ENCODE data around the gene SERGEF. TPM values are rescaled to one million over a fixed set of nuclear protein-coding genes. Genes with fewer than 3 reads are reported as not detected.

SERGEF gene
- total RNA-seq, 1 donor from 2014 or later, result 15.4 TPM

DNA sequence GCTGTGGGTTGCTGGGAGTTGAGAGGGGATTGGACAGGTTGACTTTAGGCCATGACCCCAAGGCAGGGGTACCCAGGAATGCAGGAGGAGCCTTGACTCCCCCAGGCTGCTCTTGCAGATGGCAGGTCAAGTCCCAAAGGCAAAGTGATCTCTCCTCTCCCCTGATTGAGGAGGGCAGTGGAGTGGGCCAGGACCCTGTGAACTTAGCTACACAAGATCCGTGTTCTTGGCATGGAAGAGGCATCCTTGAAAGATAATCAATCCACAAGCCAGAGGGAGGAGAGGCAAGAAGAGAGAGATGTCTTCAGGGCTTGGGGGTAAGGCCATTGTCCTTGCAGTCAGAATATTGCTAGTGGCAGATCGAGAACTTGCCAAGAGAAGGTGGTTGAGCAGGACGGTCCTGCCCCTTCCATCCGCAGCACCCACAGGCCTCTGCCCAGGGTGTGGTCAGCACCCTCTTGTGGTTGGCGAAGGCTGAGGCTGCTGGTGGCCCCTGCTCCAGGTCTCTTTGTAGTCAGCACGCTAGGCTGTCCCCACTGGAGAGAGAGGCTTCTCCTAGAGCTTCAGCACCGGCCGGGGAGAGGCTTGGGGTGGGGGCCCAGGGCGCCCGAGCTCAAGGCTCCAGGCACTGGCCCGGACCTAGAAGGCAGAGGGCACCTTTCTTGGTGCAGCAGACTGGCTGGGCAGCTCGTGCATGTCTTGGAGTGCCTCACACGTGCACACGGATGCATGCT lies 232.8 kb downstream of the SERGEF start:
- intact Hi-C loops (cut with micrococcal nuclease), result no loop called here
- no peak for ATAC-seq
- DNase-seq, result no peak

DNA sequence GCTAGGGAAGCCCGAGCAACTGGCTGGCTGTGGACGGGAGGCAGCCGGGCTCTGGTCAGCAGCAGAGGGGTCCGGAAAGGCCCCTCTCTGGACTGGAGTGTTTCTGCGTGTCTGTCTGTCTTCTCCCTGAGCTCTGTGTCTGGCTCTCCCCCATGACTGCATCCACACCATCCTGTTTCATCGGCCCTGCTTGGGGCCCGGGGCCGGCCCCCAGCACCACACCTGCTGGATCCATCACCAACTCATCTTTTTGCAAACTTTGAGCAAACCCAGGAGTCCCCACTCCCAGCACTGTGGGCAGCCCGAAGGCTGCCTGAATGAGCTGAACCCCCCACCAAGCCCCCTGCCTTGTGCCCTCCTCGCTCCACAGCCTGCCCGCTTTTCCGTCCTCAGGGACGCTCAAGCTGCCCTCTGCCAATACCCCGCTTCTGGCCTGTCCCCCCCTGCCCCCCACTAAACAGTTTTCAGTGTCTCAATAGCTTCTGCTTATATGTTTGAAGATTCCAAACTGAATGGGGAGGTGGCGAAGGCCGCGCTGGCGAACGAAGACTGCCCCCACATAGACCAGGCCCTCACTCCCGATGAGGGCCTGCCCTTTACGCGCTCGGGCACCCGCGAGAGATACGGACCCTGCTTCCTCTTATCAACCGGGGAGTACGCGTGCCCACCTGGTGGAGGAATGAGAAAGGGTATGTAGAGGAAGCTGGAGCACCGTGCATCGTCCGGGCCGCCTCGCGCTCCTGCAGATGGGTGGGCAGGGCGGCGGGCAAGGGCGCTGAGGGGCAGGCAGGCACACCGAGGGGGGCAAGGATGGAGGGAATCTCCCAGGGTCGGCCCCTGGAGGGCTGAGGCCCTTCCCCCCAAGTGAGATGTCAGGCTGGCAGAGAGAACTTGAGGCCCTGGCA lies 233.6 kb downstream of the SERGEF start:
- DNase-seq (no peak), ATAC-seq (no peak)
- intact Hi-C loops (cut with micrococcal nuclease), result no loop called here

DNA sequence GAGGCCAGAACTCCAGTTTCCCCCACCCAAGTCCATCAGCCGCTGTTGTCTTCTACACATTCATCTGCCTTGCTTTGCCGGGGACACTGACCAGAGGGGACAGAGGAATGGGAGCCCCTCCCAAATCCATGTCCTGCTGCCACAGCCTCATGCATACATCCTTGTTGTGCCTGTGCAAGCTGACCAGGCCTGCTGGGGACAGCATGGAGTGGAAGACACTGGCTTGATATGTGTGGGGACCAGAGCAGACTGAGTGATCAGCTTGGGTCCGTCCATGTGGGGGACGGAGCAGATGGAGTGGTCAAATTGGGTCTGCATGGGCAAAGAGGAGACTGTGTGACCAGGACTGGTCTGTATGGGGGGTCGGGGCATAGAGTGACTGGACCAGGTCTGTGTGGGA lies 234.5 kb downstream of the SERGEF start:
- ATAC-seq (no peak), DNase-seq (no peak)
- intact Hi-C loops (cut with micrococcal nuclease), result no loop called here

DNA sequence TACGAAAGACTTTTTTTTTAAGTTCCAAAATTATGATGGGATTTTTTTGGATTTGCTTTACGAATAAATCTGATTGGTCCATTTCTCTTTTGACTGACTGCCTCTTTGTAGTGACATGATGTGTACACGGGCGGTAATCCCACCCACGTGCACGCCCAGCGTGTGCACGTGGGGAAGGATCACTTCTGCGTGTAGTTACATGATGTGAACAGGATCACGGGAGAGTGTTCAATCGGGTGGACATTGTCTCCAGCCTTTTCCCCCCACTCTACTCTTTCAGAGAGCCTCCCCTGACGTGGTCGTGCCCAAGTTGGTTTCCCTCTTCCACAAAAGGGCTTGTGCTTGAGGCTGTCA lies 235.1 kb downstream of the SERGEF start:
- ATAC-seq (no peak), DNase-seq (no peak)
- intact Hi-C loops (cut with micrococcal nuclease), result no loop called here

DNA sequence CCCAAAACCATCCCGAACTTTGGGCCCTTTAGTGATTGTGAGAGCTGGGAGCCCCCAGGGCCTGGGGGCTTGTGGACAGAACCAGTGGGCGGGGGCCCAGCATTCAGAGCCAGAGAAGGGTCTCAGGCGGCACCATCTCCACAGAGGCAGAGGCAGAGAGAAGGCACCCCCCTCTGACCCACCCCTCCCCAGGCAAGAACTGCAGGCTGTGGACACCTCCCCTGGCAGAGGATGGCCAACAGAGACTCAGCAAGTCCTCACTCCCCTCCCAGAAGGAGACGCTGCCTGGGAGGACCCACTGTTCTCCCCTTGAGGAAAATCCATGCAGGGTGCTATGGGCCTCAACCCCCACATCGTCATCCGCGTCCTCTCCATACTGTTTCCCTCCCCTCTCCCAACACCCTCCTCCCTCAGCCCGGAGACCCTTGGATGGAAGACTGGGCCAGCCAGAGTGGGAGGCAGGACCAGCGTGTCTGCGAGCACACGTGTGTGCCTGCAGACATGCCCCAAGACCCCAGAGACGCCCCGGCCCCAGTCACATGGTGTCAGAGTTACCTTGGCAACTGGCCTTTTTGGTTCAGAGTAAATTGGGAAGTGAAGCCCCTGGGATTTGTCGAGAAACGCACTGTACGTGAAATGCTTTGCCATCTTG lies 235.6 kb downstream of the SERGEF start:
- no peak for ATAC-seq
- no peak for DNase-seq
- intact Hi-C loops (cut with micrococcal nuclease), result no loop called here

DNA sequence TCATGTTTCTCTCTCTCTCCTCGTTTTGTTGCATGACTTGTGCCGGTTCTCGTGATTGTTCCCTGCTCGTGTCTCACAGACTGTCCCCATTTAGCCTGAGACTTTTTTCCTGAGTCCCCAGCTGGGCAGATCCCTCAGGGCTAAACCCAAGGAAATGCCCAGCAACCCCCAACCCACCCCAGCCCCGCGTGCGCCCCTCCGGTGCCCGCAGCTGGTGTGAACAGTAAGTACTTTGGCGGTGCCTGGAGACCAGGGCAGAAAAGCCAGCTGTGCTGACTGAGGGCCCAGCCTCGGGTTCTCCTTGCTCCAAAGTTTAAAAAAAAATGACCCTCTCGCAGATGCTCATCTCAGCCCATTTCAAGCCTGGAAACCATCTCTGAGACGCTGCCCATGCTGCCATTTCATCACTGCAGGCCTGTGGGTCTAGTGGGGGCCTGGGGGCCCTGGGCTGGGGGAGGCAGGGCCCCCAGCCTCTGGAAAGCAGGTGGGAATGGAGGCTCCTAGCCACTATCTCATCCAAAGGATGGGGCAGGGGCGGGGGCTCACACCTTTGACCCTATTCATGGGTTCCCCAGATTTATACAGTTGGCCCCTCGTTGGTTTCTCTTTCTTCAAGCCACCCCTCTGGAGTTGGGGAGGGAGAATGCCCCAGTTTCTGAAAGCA lies 236.5 kb downstream of the SERGEF start:
- DNase-seq, result no peak
- intact Hi-C loops (cut with micrococcal nuclease), result no loop called here
- no peak for ATAC-seq

DNA sequence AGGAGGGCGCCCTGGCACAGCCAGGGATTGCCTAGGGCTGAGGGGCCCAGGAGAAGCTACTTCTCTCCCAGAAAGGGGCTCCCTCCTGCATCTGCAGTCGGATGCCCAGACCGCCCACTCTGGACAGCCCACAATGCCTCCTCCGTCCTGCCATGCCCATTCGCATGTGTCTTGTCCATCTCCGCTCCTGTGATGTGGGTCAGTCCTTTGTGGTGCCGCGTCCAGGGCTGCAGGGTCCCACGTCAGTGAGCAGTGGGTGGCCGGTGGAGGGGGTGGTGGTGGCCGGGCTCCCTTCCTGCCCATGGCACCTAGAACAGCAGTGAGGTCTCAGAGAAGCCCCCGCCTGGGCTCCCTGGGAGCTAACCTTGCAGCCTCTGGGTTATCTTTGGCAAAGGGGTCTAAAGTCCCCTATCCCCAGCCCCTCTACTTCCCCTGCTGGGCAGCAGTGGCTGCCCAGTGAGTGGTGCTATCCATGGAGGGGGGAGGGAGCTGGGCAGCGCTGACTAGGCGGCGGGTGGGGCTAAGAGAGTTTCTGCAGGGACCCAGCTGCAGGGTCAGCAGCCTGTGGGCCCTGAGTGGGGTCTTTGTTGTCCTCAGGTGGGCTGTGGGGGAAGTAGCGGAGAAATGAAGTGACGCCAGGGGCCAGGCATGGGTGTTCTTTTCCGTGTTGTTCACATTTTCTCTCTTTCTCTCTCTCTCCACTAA lies 237.2 kb downstream of the SERGEF start:
- intact Hi-C loops (cut with micrococcal nuclease), result no loop called here
- ATAC-seq (no peak), DNase-seq (no peak)

DNA sequence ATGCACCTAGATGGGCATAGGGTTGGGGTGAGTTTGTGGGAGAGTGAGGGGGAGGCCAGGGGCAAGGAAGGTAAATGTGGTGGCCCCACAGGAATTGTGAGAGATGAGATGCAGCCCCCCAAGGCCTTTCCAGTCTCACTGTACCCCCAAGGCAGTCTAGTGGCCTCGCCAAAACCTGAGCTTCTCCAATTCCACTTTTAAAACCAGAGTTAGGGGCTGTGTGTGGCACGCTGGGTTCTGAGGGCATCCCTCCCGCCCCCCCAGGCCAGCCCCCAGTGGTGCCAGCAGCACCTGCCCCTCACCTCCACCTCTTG lies 237.9 kb downstream of the SERGEF start:
- ATAC-seq (no peak), DNase-seq (no peak)
- intact Hi-C loops (cut with micrococcal nuclease), result no loop called here

DNA sequence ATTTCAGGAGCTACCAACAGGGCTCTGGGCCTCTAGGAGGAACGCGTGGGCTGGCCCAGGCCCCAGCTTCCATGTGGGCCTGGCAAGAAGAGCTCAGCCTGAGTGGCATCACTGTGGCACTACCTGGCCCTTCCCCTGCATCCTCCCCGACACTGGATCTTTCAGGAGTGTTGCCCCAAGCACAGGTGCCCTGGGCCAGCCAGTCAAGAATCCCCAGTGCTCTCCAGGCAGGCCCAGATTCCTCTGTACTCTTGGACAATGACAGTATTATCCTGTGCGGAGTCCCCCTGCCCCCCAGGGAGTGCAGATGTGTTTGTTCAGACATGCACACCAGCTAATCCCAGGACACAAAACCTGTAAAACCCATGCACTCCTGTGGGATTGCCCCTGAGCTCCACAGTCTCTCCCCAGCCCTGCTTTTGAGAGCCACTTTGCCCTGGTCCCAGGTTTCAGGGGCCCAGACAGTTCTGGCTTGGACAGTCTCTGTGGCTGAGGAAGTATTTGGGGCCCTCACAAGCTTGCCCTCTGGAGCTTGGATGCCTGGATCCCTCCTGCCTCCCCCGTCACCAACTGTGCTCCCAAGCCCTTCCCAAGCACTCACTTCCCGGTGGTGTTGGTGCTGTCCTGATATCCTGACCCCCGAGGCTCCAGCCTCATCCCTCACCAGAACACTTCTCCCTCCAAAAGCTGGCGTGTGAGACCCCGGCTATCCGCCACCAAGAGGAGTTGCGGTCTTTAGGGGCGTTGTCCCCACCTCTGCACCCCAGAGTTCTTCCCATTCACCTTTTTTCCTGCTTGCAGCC lies 238.4 kb downstream of the SERGEF start:
- intact Hi-C loops (cut with micrococcal nuclease), result no loop called here
- DNase-seq (no peak), ATAC-seq (no peak)

DNA sequence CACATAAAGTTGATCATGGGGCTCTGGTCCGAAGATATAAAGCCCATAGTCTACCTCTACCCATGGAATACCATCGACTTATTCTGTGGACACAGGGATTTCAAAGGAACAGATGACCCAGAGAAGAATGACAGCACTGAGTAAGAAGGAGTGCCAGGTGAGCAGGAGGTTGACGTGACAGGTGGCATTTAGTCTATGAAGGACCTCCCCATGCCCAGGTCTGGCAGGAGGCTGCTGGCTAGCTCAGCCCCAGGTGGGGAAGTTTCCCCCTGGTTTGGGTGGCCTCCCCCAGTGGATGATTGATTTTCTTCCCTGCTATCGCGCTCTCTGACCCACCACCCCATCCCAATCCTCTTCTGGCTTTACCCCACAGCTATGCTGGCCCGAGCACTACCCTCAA lies 239.2 kb downstream of the SERGEF start:
- ATAC-seq (no peak), DNase-seq (no peak)
- intact Hi-C loops (cut with micrococcal nuclease), result no loop called here

DNA sequence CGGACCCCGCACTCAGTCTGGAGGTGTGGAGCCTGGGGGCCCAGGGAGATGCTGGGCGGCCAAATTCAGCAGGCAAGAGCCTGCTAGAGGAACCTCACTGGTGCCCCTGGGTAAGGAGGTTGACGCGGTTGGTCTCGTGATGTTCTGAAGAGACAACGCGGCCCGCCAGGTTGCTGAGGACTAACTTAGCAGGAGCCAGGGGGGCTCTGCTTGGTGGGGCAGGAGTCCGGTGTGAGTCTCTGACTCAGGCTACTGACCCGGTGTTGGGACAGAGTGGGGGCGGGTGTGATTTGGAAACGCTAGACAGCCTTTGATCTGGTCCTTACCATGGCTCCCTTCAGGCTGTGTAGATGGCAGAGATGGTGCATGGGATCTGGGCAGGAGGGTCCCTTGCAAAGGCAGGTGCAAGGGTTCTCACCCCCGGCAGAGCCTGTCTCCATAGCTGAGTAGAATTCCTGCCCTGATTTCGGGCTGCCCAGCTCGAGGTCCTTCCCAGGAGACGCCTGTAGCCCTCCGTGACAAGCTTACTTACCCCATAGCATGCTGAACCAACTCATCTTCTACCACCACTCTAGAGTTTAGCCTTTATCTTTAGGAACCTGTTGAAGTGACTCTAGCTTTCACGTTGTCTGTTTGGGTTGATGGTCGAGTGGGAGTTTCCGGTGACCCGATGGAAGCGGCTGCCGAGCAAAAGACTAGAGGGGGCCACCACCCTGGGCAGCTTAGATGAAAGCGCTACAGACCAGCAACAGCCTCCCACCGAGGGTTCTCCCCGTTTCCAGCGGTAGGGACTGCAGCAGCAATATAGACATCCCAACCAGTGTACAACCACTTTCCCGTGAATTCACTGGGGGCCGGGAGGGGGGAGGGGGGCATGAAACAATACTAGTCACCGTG lies 239.9 kb downstream of the SERGEF start:
- ATAC-seq, result no peak
- DNase-seq, result no peak
- intact Hi-C loops (cut with micrococcal nuclease), result no loop called here

DNA sequence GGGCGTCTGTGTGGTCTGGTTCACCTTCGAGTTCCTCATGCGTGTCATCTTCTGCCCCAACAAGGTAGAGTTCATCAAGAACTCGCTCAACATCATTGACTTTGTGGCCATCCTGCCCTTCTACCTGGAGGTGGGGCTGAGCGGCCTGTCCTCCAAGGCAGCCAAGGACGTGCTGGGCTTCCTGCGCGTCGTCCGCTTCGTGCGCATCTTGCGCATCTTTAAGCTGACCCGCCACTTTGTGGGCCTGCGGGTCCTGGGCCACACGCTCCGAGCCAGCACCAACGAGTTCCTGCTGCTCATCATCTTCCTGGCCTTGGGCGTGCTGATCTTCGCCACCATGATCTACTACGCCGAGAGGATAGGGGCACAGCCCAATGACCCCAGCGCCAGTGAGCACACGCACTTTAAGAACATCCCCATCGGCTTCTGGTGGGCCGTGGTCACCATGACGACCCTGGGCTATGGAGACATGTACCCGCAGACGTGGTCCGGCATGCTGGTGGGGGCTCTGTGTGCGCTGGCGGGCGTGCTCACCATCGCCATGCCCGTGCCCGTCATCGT lies 240.9 kb downstream of the SERGEF start:
- intact Hi-C loops (cut with micrococcal nuclease), result no loop called here
- ATAC-seq (no peak), DNase-seq (no peak)

DNA sequence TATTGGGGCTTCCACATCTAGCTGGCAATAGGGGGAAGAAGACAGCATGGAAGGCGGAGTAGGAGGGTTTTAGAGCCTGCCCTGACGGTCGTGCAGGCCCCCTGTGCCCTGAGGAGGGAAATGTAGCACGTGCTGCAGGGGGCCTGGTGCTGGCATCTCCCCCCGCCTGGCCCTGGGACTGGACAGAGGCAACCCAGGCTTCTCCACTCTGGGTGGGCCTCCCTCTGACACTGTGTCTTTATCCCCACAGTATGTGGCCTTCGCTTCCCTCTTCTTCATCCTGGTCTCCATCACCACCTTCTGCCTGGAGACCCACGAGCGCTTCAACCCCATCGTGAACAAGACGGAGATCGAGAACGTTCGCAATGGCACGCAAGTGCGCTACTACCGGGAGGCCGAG lies 241.4 kb downstream of the SERGEF start:
- ATAC-seq (no peak), DNase-seq (no peak)
- intact Hi-C loops (cut with micrococcal nuclease), result no loop called here

DNA sequence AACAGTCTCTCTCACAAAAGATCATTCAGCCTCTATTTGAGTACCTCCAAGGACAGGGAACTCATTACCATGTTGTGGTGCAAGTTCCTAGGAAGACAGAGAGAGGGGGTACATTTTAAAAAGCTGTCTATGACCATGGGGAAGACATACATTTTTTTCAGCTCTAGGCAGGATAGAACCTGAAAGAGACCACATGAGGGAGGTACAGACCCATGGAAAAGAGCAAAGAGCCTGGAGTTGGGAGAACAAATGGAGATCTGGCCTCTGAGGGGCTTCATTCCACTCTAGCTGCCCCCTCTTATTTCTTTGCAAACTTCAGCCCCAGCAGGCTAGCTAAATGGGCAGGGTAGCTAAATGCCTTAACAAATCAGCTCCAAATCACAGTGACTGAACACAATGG lies 241.9 kb downstream of the SERGEF start:
- no peak for DNase-seq
- intact Hi-C loops (cut with micrococcal nuclease), result no loop called here
- ATAC-seq, result peak; percentile 27

DNA sequence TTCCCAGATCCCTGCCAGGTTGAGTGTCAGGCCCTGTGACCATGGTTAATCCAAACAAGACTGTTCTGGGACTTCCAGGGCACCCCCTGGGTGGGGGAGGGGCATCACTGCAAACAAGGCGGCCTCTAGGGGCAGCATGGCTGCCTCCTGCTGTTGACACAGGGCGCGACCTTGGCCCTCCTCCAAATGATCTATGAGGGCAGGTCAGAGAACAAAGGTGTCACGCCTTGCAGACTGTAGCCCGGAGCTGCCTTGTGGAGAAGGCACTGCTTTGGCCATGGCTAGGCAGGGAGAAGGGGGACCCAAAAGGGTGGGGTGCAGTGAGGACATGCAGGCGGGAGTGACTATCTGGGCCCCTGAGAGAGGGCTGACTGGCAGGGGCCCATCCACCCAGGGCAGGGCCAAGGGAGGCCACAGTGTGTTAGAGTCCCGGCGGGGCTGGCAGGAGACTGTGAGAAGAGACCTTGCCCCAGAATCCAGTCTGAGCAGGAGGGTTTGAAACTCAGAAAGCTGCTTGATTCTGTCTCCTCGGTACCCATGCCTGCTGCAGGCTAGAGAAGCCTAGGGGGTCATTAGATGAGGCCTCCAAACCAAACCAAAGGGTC lies 242.7 kb downstream of the SERGEF start:
- intact Hi-C loops (cut with micrococcal nuclease), result no loop called here
- DNase-seq (no peak), ATAC-seq (no peak)

DNA sequence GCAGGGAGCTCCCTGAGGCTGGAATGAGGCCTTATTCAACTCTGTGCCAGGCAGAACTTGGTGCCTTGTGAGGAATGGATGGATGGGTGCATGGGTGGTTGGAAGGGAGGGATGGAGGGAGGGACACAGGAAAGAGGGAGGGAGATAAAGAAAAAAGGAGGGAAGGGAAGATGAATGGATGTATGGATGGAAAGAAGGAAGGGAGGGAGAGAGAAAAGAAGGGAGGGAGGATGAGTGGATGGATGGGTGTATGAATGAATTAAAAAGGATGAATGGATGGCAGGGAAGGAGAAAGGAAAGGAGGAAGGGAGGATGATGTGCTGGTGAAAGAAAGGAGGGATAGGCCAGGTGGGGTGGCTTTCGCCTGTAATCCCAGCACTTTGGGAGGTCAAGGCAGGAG lies 243.6 kb downstream of the SERGEF start:
- DNase-seq, result no peak
- intact Hi-C loops (cut with micrococcal nuclease), result loop anchor here (10.0 kb wide), 1 partner anchor 206 kb away; no protein-coding TSS in a partner anchor
- no peak for ATAC-seq

DNA sequence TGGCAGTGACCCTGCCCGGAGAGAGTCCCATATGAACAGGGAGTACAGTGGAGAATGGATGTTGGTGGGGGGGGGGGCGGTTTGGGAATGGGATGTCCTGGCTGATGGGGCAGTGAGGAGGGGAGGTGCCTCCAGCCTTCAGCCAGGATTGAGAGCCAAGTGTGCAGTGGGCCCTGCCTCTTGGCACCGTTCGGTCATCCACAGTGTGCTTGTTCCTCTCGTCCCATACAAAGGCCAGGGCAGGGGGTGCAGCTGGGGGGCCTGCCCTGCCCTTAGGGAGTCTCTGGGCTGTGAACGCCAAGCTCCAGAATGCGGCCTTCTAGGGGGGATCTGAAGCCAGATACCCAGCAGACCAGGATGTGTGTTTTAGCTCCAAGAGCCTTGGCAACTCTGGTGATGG lies 244.3 kb downstream of the SERGEF start:
- ATAC-seq, result no peak
- intact Hi-C loops (cut with micrococcal nuclease), result loop anchor here (10.0 kb wide), 1 partner anchor 206 kb away; no protein-coding TSS in a partner anchor
- DNase-seq, result no peak
